Hepatocyte (in vitro differentiated cells): ENCODE measurements around the gene FMNL3. TPM values are rescaled to one million over a fixed set of nuclear protein-coding genes. Genes with fewer than 3 reads are reported as not detected.
"Not testable (repeated sequence)": the region's sequence is repeated elsewhere in the genome, so short reads cannot be mapped to it uniquely, and the experiment has no call there.

Source experiments
- DNase-seq: peaks from one replicate; pipeline ENCODE4 v3.0.0-alpha.2; 2016; ENCODE audit warnings: low spot score
- H2AFZ ChIP-seq: fragments of 200-600 bp; sonication (generic); 2 replicates; pipeline ENCODE4 v1.6.0; 2016; ENCODE audit warnings: antibody characterized with exemption, mild to moderate bottlenecking
- H3K27ac ChIP-seq: fragments of 200-600 bp; sonication (generic); 2 replicates; pipeline ENCODE4 v1.5.1; 2016; ENCODE audit warnings: mild to moderate bottlenecking
- H3K27me3 ChIP-seq: fragments of 200-600 bp; sonication (generic); 2 replicates; pipeline ENCODE4 v1.6.1; 2016
- H3K36me3 ChIP-seq: fragments of 200-600 bp; sonication (generic); replicated peaks from 2 replicates; pipeline ENCODE4 v1.5.1; 2016; ENCODE audit warnings: low read depth; ENCODE audit not compliant: insufficient read depth
- H3K4me1 ChIP-seq: fragments of 200-600 bp; sonication (generic); 2 replicates; pipeline ENCODE4 v1.5.1; 2016; ENCODE audit warnings: mild to moderate bottlenecking, moderate library complexity; ENCODE audit not compliant: insufficient read depth
- H3K4me2 ChIP-seq: fragments of 200-600 bp; sonication (generic); 2 replicates; pipeline ENCODE4 v1.6.0; 2016
- H3K4me3 ChIP-seq: fragments of 200-600 bp; sonication (generic); 2 replicates; pipeline ENCODE4 v1.5.1; 2016; ENCODE audit warnings: mild to moderate bottlenecking
- H3K79me2 ChIP-seq: fragments of 200-600 bp; sonication (generic); 2 replicates; pipeline ENCODE4 v1.6.0; 2017; ENCODE audit warnings: mild to moderate bottlenecking
- H3K9me2 ChIP-seq: fragments of 200-600 bp; sonication (generic); replicated peaks from 2 replicates; pipeline ENCODE4 v1.6.0; 2017; ENCODE audit warnings: mild to moderate bottlenecking; ENCODE audit not compliant: insufficient read depth
- H3K9me3 ChIP-seq: fragments of 200-600 bp; sonication (generic); 2 replicates; pipeline ENCODE4 v1.5.1; 2016; ENCODE audit warnings: low read depth, mild to moderate bottlenecking
- H4K20me1 ChIP-seq: fragments of 200-600 bp; sonication (generic); 2 replicates; pipeline ENCODE4 v1.6.0; 2016; ENCODE audit warnings: mild to moderate bottlenecking; ENCODE audit not compliant: insufficient read depth, poor library complexity, severe bottlenecking
- CTCF ChIP-seq: fragments of 200-600 bp; sonication (generic); IDR thresholded peaks from 2 replicates; pipeline ENCODE4 v1.5.1; 2016; ENCODE audit warnings: antibody characterized with exemption, mild to moderate bottlenecking; ENCODE audit not compliant: poor library complexity
- EZH2 ChIP-seq: fragments of 200-600 bp; sonication (generic); IDR thresholded peaks from 2 replicates; pipeline ENCODE4 v1.6.1; 2016; ENCODE audit warnings: antibody characterized with exemption, mild to moderate bottlenecking, borderline replicate concordance
- EZH2phosphoT487 ChIP-seq: fragments of 200-600 bp; sonication (generic); IDR thresholded peaks from one replicate; pipeline ENCODE4 v1.6.1; 2018; ENCODE audit warnings: antibody characterized with exemption, mild to moderate bottlenecking, low read depth, moderate library complexity; ENCODE audit not compliant: unreplicated experiment, severe bottlenecking
- WGBS: methylation state at CpG from one replicate; pipeline ENCODE4 v1.1.6; 2016; ENCODE audit warnings: low lambda C conversion rate; ENCODE audit errors: missing lambda C conversion rate; 5-methylcytosine and 5-hydroxymethylcytosine counted together
- polyA plus RNA-seq: library from polyadenylated mRNA; unstranded; fragments of >200 nt; fragmentation: Nextera tagmentation; extraction: Ambion mirVana; gene quantifications from 2 replicates; pipeline ENCODE4 v1.2.1, GENCODE V29; 2016
- total RNA-seq: library from RNA; depleted of rRNA; stranded (reverse); fragments of >200 nt; gene quantifications from 2 replicates; pipeline ENCODE4 v1.2.3, GENCODE V29; 2014

Gene FMNL3
- total and polyA plus RNA-seq, 2 experiments from 2014 or later: 5.8 to 8.3 TPM

GRCh38 chr12:49609875-49610154, 97.4 kb downstream of the FMNL3 start:
- Histone ChIP-seq H3K4me2 (no peak overlapping the region), H3K4me1 (no peaks in the 10 kb centered on the region), H3K79me2 (no peaks in the 10 kb centered on the region), H3K4me3 (no peak overlapping the region), H3K27ac (no peak overlapping the region), H2AFZ (no peak overlapping the region), H3K27me3 (no peaks in the 10 kb centered on the region), H3K36me3 (no peaks in the 10 kb centered on the region), H3K9me2 (no peaks in the 10 kb centered on the region), H4K20me1 (no peaks in the 10 kb centered on the region), H3K9me3 (no peaks in the 10 kb centered on the region)
- TF ChIP-seq EZH2phosphoT487: no peak
- TF ChIP-seq CTCF: no peak
- no peak for TF ChIP-seq EZH2
- 87% methylated on average over 1 of the region's 1 CpG for WGBS
- no peak for DNase-seq

DNA sequence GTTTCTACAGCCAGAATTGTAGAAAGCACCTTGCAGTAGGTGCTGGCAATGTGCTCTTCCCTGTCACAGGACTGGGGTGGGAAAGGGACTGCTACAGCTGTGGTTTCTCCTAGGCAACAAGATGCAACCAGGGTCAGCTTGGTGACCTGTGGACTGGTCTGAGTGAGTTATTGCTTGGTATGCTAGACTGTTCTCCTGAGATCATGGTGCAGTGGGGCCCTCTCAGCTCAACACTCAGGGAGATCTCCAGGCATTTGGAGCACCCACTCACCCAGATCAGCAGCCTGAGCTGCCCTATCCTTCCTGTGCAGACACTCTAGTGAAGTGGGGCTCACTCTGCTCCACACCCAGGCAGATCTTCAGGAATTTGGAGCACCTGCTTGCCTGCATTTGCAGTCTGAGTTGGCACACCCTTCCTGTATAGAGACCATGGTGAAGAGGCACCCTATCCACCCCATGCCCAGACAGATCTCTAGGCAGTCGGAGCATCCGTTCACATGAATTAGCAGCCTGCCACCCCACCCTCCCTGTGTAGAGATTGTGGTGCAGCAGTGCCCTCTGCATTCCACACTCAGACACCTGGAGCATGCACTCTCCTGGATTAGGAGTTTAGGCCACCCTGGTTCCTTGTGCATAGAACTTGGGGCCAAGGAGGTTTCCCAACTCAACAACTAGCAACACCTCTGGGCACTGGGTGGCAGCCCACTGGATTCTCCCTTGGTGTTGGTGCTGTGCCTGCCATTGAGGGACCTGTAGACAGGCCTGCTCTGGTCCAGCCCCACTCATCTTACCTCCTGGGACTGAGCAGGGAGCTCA, 97.9 kb downstream of the FMNL3 start:
- Histone ChIP-seq H3K4me3 (no peak overlapping the region), H3K79me2 (no peaks in the 10 kb centered on the region), H3K4me1 (no peaks in the 10 kb centered on the region), H3K9me3 (no peaks in the 10 kb centered on the region), H3K36me3 (no peaks in the 10 kb centered on the region), H3K27ac (no peak overlapping the region), H3K9me2 (no peaks in the 10 kb centered on the region), H3K4me2 (no peak overlapping the region), H2AFZ (no peak overlapping the region), H4K20me1 (no peaks in the 10 kb centered on the region), H3K27me3 (no peaks in the 10 kb centered on the region)
- TF ChIP-seq EZH2 (no peak), CTCF (no peak), EZH2phosphoT487 (no peak)
- DNase-seq: no peak
- WGBS: 100% methylated on average over 2 of the region's 2 CpGs

GRCh38 chr12:49605539-49605938, 101.7 kb downstream of the FMNL3 start, which contains the start of gene FAM186B:
Gene FAM186B, minus strand, starts transcription at chr12:49605639. Its CDS starts 162 bp downstream, at chr12:49605477.
- not testable (repeated sequence) for H3K9me2 ChIP-seq, H3K27ac ChIP-seq, H4K20me1 ChIP-seq, H3K4me3 ChIP-seq, H3K4me1 ChIP-seq, DNase-seq, H2AFZ ChIP-seq, H3K36me3 ChIP-seq, H3K79me2 ChIP-seq, H3K9me3 ChIP-seq, H3K27me3 ChIP-seq
- 90% methylated on average over 4 of the region's 4 CpGs for WGBS
- H3K4me2 ChIP-seq: peak within 1 kb of the TSS; percentile 35

DNA sequence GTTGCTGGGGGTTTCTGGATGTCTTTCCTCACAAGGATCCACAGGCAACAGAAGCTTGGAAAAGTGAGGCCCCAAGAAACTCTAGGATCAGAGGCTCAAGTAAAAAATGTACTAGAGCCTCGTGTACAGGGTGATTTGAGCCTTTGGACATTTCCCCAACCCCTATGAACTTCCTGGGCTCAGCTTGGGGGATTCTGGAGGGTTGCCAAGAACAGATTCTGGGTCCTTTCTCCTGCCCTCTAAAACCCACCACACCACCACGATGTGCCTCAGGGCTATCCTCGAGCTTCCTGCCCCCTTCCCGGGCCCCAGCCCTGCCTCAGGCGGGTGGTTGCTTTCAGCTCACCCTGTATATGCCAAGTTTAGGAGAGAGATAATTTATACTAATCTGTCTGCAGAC, 102.3 kb downstream of the FMNL3 start:
- no peaks in the 10 kb centered on the region for H3K27me3 ChIP-seq
- H3K9me3 ChIP-seq: no peaks in the 10 kb centered on the region
- no peaks in the 10 kb centered on the region for H4K20me1 ChIP-seq
- no peaks in the 10 kb centered on the region for H3K4me1 ChIP-seq
- WGBS: 63% methylated on average over 5 of the region's 5 CpGs
- H2AFZ ChIP-seq: no peak overlapping the region
- peak overlapping the region; percentile 35 for H3K4me2 ChIP-seq
- no peak overlapping the region for H3K27ac ChIP-seq
- TF ChIP-seq EZH2phosphoT487 (no peak), EZH2 (no peak), CTCF (no peak)
- no peak for DNase-seq
- no peaks in the 10 kb centered on the region for H3K79me2 ChIP-seq
- no peaks in the 10 kb centered on the region for H3K9me2 ChIP-seq
- H3K4me3 ChIP-seq: no peak overlapping the region
- no peaks in the 10 kb centered on the region for H3K36me3 ChIP-seq
